Measurements from ENCODE around the gene RAB35.

DNA sequence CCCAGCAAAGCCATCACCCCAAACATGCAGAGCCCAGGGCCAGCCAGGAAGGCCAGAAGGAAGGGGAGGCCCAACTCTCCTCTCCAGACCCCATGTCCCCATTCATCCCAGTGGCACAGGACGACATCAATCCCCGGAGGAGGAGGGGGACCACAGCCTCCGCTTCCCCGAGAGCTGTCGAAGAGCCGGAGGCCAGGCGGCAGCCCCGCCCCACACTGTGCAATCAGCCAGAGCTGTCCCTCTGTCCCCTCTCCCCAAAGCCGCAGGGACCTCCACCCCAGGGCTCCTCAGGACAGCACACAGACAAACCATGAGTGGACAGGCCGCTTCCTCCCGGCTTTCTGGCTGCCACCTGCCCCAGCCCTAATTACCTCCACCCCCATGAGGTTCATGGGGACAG lies 16.8 kb downstream of the RAB35 start:
- no peak for TF ChIP-seq NFRKB (IDR thresholded peaks at IDR 0.05)
- no peak for TF ChIP-seq FOXM1 (IDR thresholded peaks at IDR 0.05; ENCODE audit: borderline replicate concordance)
- TF ChIP-seq PKNOX1 (IDR thresholded peaks at IDR 0.05): no peak
